ENCODE results near the gene MICB.

The MICB gene

DNA sequence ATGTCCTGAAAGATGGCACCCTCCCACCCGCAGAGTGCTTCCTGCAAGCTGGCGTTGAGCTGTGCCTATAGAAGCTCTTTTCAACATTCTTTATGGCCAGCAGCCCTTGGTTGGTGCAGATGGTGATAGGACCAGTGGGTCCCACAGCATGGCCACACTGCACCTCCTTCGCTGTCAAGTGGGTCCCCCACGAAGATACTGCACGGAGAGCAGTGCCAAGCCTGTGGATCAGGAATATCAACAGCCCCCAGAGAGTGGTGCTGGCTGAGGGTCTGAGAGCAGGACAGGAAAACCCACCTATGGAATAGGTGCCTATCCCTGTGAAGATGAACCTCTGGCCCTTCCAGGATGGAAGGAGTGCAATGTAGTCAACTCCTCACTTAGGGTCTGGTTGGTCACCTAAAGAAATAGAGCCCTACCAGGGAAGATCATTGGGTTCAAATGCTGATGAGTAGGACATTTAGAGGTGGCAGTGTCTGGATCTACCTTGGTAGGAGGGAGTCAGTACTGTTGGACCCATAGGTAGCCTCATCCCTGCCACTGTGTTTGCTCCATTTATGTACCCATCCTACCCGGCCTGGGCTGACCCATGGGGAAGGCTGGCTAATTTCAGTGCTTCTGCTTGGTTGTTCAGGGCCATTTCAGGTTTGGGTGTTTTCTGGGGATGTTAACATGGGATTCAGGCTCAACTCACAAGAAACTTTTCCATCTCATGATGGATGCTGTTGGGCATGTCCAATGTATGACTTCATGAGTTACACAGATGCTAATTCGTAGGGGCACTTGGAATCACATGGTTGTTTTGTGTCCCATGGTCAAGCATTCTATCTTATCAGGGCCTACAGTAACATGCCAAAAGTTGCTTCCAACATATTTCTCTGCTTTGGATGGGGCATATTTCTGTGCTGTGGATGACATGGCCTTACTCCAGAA, 33.4 kb upstream of the MICB start:
- H3K4me2 ChIP-seq, result peak overlapping the region; percentile 89
- no peak for TF ChIP-seq CTCF (conservative IDR thresholded peaks at IDR 0.05; ENCODE audit: low read depth, low read length)

GRCh38 chr6:31465185-31465536, 32.8 kb upstream of the MICB start:
- Histone ChIP-seq H3K79me2 (ENCODE audit: insufficient read depth, low read depth) (peaks cover 12% of the 10 kb centered on the region; the same call in 1 of the 2 replicates), H3K36me3 (ENCODE audit: insufficient read depth) (no peaks in the 10 kb centered on the region), H3K4me1 (ENCODE audit: low read depth, poor library complexity, severe bottlenecking) (peaks cover 37% of the 10 kb centered on the region), H3K27ac (peak overlapping the region; percentile 29; the same call in 1 of the 2 replicates), H4K20me1 (ENCODE audit: insufficient read depth) (no peaks in the 10 kb centered on the region), H3K27me3 (ENCODE audit: insufficient read depth, low read depth) (no peaks in the 10 kb centered on the region), H3K9ac (no peak overlapping the region), H2AFZ (ENCODE audit: low read depth) (no peak overlapping the region), H3K4me3 (IDR thresholded peaks at IDR 0.05; ENCODE audit: insufficient read depth, low read depth, low read length) (no peak overlapping the region), H3K4me2 (peak overlapping the region; percentile 47)
- TF ChIP-seq CTCF (conservative IDR thresholded peaks at IDR 0.05; ENCODE audit: low read depth, low read length), result no peak

More for the DNA sequence above, 33.4 kb upstream of the MICB start:
- no peak overlapping the region for H3K4me3 ChIP-seq (IDR thresholded peaks at IDR 0.05; ENCODE audit: insufficient read depth, low read depth, low read length)
- H3K9ac ChIP-seq, result no peak overlapping the region
- H2AFZ ChIP-seq (ENCODE audit: low read depth), result no peak overlapping the region
- H3K36me3 ChIP-seq (ENCODE audit: insufficient read depth), result no peaks in the 10 kb centered on the region
- no peak overlapping the region for H3K27ac ChIP-seq
- no peaks in the 10 kb centered on the region for H3K27me3 ChIP-seq (ENCODE audit: insufficient read depth, low read depth)
- peaks cover 12% of the 10 kb centered on the region; the same call in 1 of the 2 replicates for H3K79me2 ChIP-seq (ENCODE audit: insufficient read depth, low read depth)
- H4K20me1 ChIP-seq (ENCODE audit: insufficient read depth), result no peaks in the 10 kb centered on the region
- peaks cover 37% of the 10 kb centered on the region for H3K4me1 ChIP-seq (ENCODE audit: low read depth, poor library complexity, severe bottlenecking)

GRCh38 chr6:31465718-31466117, 32.2 kb upstream of the MICB start:
- Histone ChIP-seq H3K79me2 (ENCODE audit: insufficient read depth, low read depth) (peaks cover 12% of the 10 kb centered on the region; the same call in 1 of the 2 replicates), H2AFZ (ENCODE audit: low read depth) (no peak overlapping the region), H3K4me3 (IDR thresholded peaks at IDR 0.05; ENCODE audit: insufficient read depth, low read depth, low read length) (no peak overlapping the region), H3K27ac (peak overlapping the region; percentile 29; the same call in 1 of the 2 replicates), H3K4me2 (peak overlapping the region; percentile 47), H3K9ac (no peak overlapping the region), H3K36me3 (ENCODE audit: insufficient read depth) (no peaks in the 10 kb centered on the region), H4K20me1 (ENCODE audit: insufficient read depth) (no peaks in the 10 kb centered on the region), H3K27me3 (ENCODE audit: insufficient read depth, low read depth) (no peaks in the 10 kb centered on the region), H3K4me1 (ENCODE audit: low read depth, poor library complexity, severe bottlenecking) (peaks cover 37% of the 10 kb centered on the region)
- no peak for TF ChIP-seq CTCF (conservative IDR thresholded peaks at IDR 0.05; ENCODE audit: low read depth, low read length)

DNA sequence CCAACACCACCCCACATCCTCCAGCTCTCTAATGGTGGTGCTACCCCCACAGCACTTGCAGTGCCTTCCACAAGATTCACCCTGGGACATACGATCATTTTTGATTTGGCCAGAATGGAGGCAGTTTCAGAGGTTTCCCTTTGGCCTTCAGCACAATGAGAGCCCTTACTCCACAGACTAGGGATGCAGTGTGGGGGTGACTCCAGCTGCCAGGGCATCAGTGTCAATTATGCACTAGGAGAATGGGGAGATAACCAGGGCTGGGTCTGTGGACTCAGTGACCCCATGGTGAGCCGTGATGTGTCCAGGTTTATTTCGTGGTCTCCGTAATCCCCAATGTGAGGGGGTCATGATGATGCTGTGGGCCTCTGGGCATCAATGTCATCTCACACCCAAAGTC, 31.5 kb upstream of the MICB start:
- no peaks in the 10 kb centered on the region for H3K36me3 ChIP-seq (ENCODE audit: insufficient read depth)
- H3K4me3 ChIP-seq (IDR thresholded peaks at IDR 0.05; ENCODE audit: insufficient read depth, low read depth, low read length), result no peak overlapping the region
- H3K4me2 ChIP-seq, result 0 out of 2 replicates have a peak overlapping the region, but pooled peaks have one; percentile 47
- H3K27ac ChIP-seq, result no peak overlapping the region
- no peak for TF ChIP-seq CTCF (conservative IDR thresholded peaks at IDR 0.05; ENCODE audit: low read depth, low read length)
- peaks cover 37% of the 10 kb centered on the region for H3K4me1 ChIP-seq (ENCODE audit: low read depth, poor library complexity, severe bottlenecking)
- H4K20me1 ChIP-seq (ENCODE audit: insufficient read depth), result no peaks in the 10 kb centered on the region
- no peak overlapping the region for H2AFZ ChIP-seq (ENCODE audit: low read depth)
- no peak overlapping the region for H3K9ac ChIP-seq
- peaks cover 12% of the 10 kb centered on the region; the same call in 1 of the 2 replicates for H3K79me2 ChIP-seq (ENCODE audit: insufficient read depth, low read depth)
- H3K27me3 ChIP-seq (ENCODE audit: insufficient read depth, low read depth), result no peaks in the 10 kb centered on the region
